Mucosa of gallbladder (tissue), 1 donor: ENCODE measurements around the gene CORO7. TPM values are rescaled to one million over a fixed set of nuclear protein-coding genes. Genes with fewer than 3 reads are reported as not detected.

Experiments used
- DNase-seq: peaks from one replicate; pipeline ENCODE4 v3.0.0-alpha.2; 2020; ENCODE audit warnings: low spot score
- total RNA-seq: library from RNA; stranded (reverse); gene quantifications from one replicate; pipeline ENCODE4 v1.2.1, GENCODE V29; 2021
- donor health status: DM: no; HTN: no; CAD: no.

CORO7 gene
- total RNA-seq, 1 donor from 2014 or later: 58.3 TPM

DNA sequence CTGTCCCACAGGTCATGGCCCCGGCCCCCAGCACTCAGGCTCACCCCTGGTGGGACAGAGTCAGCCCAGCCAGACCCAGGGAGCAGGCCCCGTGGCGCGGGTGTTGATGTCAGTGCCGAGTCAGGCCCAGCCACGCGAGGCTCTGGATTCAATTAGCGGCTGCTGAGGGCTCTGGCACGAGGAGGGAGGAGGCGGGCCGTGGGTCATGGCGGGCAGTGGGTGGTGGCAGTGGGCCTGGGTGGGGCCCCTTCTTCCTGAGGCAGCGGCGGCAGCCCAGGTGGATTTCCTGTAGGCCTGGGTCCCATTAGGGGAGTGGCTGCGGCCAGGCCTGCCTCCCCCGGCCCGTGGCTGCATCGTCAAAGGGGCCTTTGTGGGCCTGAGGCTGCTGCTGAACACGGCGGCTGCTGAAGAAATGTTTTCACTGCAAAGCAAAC, 31.9 kb downstream of the CORO7 start:
- DNase-seq: no peak

- DNase-seq: no peak
Observed at GRCh38 chr16:4383591-4384444, 32.6 kb downstream of the CORO7 start.

DNA sequence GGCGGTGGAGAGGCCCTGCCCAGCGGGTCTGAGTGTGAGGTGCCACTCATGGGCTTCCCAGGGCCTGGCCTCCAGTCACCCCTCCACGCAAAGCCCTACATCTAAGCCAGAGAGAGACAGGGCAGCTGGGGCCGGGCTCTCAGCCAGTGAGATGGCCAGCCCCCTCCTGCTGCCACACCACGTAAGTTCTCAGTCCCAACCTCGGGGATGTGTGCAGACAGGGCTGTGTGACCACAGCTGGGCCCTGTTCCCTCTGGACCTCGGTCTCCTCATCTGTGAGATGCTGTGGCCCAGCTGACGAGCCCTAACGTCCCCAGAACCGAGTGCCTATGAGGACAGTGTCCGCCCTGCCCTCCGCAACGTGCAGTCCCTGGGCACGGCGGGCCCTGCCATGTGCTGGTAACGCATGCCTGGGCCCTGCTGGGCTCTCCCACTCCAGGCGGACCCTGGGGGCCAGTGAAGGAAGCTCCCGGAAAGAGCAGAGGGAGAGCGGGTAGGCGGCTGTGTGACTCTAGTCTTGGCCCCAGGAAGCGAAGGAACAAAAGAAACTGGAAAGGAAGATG, 33.5 kb downstream of the CORO7 start:
- DNase-seq: no peak

GRCh38 chr16:4381935-4382794, 34.2 kb downstream of the CORO7 start:
- no peak for DNase-seq

DNA sequence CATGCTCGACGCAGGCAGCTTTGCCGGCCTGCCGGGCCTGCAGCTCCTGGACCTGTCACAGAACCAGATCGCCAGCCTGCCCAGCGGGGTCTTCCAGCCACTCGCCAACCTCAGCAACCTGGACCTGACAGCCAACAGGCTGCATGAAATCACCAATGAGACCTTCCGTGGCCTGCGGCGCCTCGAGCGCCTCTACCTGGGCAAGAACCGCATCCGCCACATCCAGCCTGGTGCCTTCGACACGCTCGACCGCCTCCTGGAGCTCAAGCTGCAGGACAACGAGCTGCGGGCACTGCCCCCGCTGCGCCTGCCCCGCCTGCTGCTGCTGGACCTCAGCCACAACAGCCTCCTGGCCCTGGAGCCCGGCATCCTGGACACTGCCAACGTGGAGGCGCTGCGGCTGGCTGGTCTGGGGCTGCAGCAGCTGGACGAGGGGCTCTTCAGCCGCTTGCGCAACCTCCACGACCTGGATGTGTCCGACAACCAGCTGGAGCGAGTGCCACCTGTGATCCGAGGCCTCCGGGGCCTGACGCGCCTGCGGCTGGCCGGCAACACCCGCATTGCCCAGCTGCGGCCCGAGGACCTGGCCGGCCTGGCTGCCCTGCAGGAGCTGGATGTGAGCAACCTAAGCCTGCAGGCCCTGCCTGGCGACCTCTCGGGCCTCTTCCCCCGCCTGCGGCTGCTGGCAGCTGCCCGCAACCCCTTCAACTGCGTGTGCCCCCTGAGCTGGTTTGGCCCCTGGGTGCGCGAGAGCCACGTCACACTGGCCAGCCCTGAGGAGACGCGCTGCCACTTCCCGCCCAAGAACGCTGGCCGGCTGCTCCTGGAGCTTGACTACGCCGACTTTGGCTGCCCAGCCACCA, 35.1 kb downstream of the CORO7 start:
- DNase-seq: no peak

- DNase-seq: no peak
Observed at GRCh38 chr16:4380119-4381063, 36.0 kb downstream of the CORO7 start.

- no peak for DNase-seq
Observed at GRCh38 chr16:4378999-4379690, 37.3 kb downstream of the CORO7 start.

GRCh38 chr16:4378161-4378666, 38.2 kb downstream of the CORO7 start:
- DNase-seq: no peak

DNA sequence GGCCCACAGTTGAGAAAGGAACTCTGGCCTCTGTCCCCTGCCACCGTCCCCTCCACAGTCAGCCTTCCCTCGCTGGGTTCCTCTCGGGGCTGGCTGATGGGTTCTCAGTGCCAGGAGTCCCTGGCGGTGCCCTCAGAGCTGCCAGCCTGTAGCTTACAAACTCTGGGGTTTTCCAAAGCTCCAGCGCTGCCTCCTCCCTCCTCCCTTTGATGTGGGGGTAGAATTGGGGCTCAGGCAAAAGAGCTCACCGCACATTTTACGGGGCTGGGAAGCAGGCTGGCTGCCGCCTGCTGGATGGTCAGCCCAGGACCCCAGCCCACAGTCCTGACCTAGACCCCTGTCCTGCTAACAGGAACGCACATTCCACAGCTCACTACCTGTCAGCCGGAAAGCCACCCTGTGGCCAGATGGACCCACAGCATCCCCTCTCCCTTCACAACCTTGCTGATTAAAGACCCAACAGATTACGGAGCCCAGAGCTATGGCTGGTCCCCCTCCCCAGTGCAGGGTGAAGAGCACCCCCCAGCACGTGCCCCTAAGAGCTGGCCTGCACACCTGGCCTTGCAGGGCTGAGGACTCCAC, 38.7 kb downstream of the CORO7 start:
- no peak for DNase-seq

DNA sequence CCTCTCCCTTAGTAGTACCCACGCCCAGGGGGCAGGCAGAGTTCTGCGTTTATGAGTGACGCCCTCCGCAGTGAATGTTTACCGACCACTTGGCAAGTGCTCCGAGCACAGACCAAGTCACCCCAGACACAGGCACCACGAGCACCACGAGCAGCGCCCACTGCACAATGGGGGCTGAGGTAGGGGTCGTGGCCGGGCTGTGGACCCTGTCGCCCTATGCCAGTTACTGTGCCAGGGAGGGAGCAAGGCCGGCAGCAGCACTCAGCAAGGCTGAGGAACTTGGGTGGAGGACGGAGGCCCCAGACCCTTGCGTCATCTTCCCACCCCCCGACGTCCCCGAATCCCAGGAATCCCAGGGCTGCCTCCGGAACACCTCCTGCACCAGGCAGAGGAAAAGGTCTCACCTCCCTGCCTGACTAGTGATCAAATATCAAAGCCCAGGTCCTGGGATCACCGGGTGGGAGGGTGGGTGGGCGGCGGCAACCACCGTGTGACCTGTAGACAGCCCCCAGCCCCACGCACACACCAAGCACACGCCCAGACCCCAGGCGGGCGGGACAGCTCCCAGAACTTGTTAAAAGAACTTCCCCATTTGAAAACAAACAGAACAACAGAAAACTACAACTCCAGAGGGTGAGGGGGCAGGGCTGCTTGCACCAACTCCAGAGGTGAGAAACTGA, 39.4 kb downstream of the CORO7 start:
- DNase-seq: no peak

GRCh38 chr16:4376126-4376892, 40.1 kb downstream of the CORO7 start:
- peak; percentile 89 for DNase-seq

DNA sequence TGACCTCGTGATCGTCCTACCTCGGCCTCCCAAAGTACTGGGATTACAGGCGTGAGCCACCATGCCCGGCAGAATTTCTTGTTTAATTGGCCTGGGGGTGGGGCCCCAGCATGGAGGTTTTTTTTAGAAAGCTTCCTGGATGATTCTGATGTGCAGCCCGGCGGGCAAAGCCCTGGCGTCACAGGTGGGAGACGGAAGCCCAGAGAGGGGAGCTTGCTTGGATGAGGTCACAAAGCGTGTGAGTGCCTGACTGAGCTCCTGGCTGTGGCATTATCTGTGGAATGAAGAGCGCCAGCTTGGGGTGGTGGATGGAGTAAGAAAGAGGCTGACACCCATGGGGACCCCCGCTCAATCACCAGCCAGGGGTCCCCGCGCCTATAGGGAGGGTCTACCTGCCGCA, 40.7 kb downstream of the CORO7 start:
- DNase-seq: no peak

DNA sequence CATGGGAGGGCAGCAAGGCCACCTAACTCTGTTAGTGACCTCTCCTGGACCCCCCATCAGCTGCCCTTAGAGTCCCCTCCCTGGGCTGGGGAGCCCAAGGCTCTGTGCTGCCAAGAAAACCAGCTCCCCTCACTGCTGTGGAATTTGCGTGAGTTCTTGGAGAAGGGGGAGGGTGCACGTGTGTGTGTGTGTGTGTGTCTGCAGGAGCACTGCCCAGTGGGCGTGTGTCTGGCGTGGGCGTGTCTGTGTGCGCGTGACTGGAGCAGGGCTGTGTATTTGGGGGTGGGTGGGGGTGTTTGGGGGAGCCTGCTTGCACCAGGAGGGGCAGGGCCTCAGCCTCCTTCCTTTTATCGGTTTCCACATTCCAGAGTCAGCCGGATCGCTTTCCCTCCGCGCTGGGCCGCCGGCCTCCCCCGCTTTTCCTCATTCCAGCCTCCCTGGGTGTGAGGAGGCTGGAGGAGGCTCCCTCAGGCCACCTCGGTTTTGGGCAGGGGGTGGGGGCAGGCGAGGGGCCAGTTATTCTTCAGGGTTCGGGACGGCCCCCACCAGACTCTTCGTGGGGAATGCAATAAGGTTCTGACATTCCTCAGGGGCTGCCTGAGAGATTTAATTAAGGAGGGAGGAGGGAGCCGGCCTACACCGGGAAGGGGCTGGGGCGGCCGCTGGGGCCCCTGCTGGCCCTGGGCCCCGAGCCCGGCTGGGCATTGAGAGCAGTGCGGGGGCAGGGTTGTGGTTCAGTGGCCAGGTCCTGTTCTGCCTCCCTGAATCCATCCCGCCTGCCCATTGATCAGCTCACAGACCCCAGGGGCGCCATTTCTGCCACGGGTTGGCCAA, 42.3 kb downstream of the CORO7 start:
- peak; percentile 88 for DNase-seq

- no peak for DNase-seq
Observed at GRCh38 chr16:4373356-4373908, 43.0 kb downstream of the CORO7 start.

- DNase-seq: no peak
Observed at GRCh38 chr16:4372578-4373355, 43.6 kb downstream of the CORO7 start.
